Lung (tissue), 12 donors: ENCODE measurements around the gene CNGA3. TPM values are rescaled to one million over a fixed set of nuclear protein-coding genes. Genes with fewer than 3 reads are reported as not detected.

Experiments
- ATAC-seq: fragments of 200-7000 bp; cut with Tn5 transposase; one replicate; pipeline ENCODE4 v1.9.1; 2020; ENCODE audit warnings: moderate number of reproducible peaks; ENCODE audit not compliant: insufficient read depth, low FRiP score
- DNase-seq, 3 donors: peaks; one replicate each; pipeline ENCODE4 v3.0.0-alpha.2; 2013 to 2017
- H3K27ac ChIP-seq, 2 donors: one replicate each; pipeline ENCODE4 v1.5.1; 2013; ENCODE audit warnings: mild to moderate bottlenecking in 2 of 2, moderate library complexity in 2 of 2, control low read depth in 1 of 2, inconsistent platforms in 1 of 2, low read depth in 1 of 2, low read length in 1 of 2
- H3K27me3 ChIP-seq, 3 donors: one replicate each; pipeline ENCODE4 v1.5.1; 2013; ENCODE audit warnings: low read length in 2 of 3; ENCODE audit not compliant: control insufficient read depth in 3 of 3, insufficient read depth in 3 of 3
- H3K36me3 ChIP-seq, 4 donors: one replicate each; pipeline ENCODE4 v1.5.1; 2013; ENCODE audit warnings: low read length in 4 of 4, mild to moderate bottlenecking in 1 of 4, moderate library complexity in 1 of 4; ENCODE audit not compliant: control insufficient read depth in 4 of 4, insufficient read depth in 4 of 4
- H3K4me1 ChIP-seq, 5 donors: one replicate each; pipeline ENCODE4 v1.5.1; 2013; ENCODE audit warnings: low read length in 5 of 5, mild to moderate bottlenecking in 2 of 5, moderate library complexity in 1 of 5; ENCODE audit not compliant: control insufficient read depth in 5 of 5, insufficient read depth in 5 of 5
- H3K4me3 ChIP-seq: one replicate; pipeline ENCODE4 v1.5.1; 2013; ENCODE audit warnings: mild to moderate bottlenecking, control low read depth, moderate library complexity
- H3K9ac ChIP-seq, 2 donors: one replicate each; pipeline ENCODE4 v1.5.1; 2013; ENCODE audit warnings: low read length in 2 of 2, control low read depth in 1 of 2; ENCODE audit not compliant: insufficient read depth in 1 of 2
- H3K9me3 ChIP-seq, 4 donors: one replicate each; pipeline ENCODE4 v1.5.1; 2013; ENCODE audit warnings: low read length in 3 of 4, mild to moderate bottlenecking in 1 of 4, moderate library complexity in 1 of 4; ENCODE audit not compliant: control insufficient read depth in 4 of 4, insufficient read depth in 3 of 4
- CTCF ChIP-seq: IDR thresholded peaks from 2 replicates; pipeline ENCODE4 v1.5.1; 2012; ENCODE audit warnings: mild to moderate bottlenecking; ENCODE audit errors: control extremely low read depth, extremely low read depth
- WGBS, 2 donors: extraction: QIAGEN DNeasy Blood & Tissue Kit; methylation state at CpG; one replicate each; pipeline ENCODE4 v1.1.7; 2013; 5-methylcytosine and 5-hydroxymethylcytosine counted together
- polyA plus RNA-seq, 2 donors: library from polyadenylated mRNA; stranded (reverse); fragments of 200-250 nt; gene quantifications; one replicate each; pipeline ENCODE4 v1.2.1, GENCODE V29; 2013
- total RNA-seq, 2 donors: library from RNA; depleted of rRNA in 1 of 2; stranded (reverse); fragments of >200 nt in 1 of 2; gene quantifications; one replicate each; pipeline ENCODE4 v1.2.1, GENCODE V29; 2014 to 2021
- donor health status: control.
- donor health status: control.
- donor health status: Bipolar disorder and iron deficiency.
- donor health status: healthy.
- donor health status: DM: yes; HTN: yes; CAD: no.

Gene CNGA3
- total and polyA plus RNA-seq, 4 donors, result 0.06 to 0.40 (median 0.18) TPM

GRCh38 chr2:98399140-98399539 lies 52.9 kb downstream of the CNGA3 start:
- 79 to 82% methylated on average over 4 of the region's 4 CpGs for WGBS, 2 donors

GRCh38 chr2:98403878-98404277 lies 57.6 kb downstream of the CNGA3 start:
- no peak overlapping the region for H3K9ac ChIP-seq
- TF ChIP-seq CTCF, result no peak
- no peak for ATAC-seq

More at GRCh38 chr2:98399140-98399539, 52.9 kb downstream of the CNGA3 start:
- Histone ChIP-seq H3K9ac (no peak overlapping the region), H3K27ac (no peak overlapping the region), H3K4me1 (peaks cover 0 to 3% (median 0%) of the 10 kb centered on the region in 5 donors), H3K4me3 (no peak overlapping the region), H3K36me3 (no peaks in the 10 kb centered on the region), H3K9me3 (no peaks in the 10 kb centered on the region), H3K27me3 (peaks cover 0 to 3% (median 3%) of the 10 kb centered on the region in 3 donors)
- DNase-seq, result no peak
- no peak for ATAC-seq
- no peak for TF ChIP-seq CTCF

GRCh38 chr2:98404556-98405250 lies 58.4 kb downstream of the CNGA3 start:
- Histone ChIP-seq H3K27me3 (peaks cover 0 to 3% (median 2%) of the 10 kb centered on the region in 3 donors), H3K9me3 (no peaks in the 10 kb centered on the region), H3K4me1 (peaks cover 0 to 3% (median 0%) of the 10 kb centered on the region in 5 donors), H3K4me3 (no peak overlapping the region), H3K27ac (no peak overlapping the region), H3K9ac (no peak overlapping the region), H3K36me3 (no peaks in the 10 kb centered on the region)
- WGBS, 2 donors, result 79 to 82% methylated on average over 2 of the region's 2 CpGs
- ATAC-seq, result no peak
- DNase-seq, result no peak
- no peak for TF ChIP-seq CTCF

More at GRCh38 chr2:98403878-98404277, 57.6 kb downstream of the CNGA3 start:
- DNase-seq, result no peak
- Histone ChIP-seq H3K27ac (no peak overlapping the region), H3K9me3 (no peaks in the 10 kb centered on the region), H3K4me1 (peaks cover 0 to 3% (median 0%) of the 10 kb centered on the region in 5 donors), H3K4me3 (no peak overlapping the region), H3K36me3 (no peaks in the 10 kb centered on the region), H3K27me3 (peaks cover 0 to 3% (median 3%) of the 10 kb centered on the region in 3 donors)
